Measurements from ENCODE around the gene PLXND1.

The PLXND1 gene

GRCh38 chr3:129531699-129532098 lies 74.8 kb downstream of the PLXND1 start:
- Histone ChIP-seq H3K4me1 (ENCODE audit: insufficient read depth, low read length) (no peaks in the 10 kb centered on the region), H3K79me2 (ENCODE audit: insufficient read depth, low read length) (no peaks in the 10 kb centered on the region), H3K27ac (ENCODE audit: low read length) (no peak overlapping the region), H3K9ac (ENCODE audit: low read depth, low read length) (no peak overlapping the region), H2AFZ (ENCODE audit: low read depth, low read length) (no peak overlapping the region), H3K4me3 (ENCODE audit: low read depth in 1 of 2, low read length in 2 of 2) (no peak overlapping the region), H3K27me3 (ENCODE audit: insufficient read depth, low read length, poor library complexity) (no peaks in the 10 kb centered on the region), H3K4me2 (ENCODE audit: insufficient read depth, low read length) (no peak overlapping the region), H3K9me3 (ENCODE audit: insufficient read depth, low read length, severe bottlenecking) (no peaks in the 10 kb centered on the region), H4K20me1 (ENCODE audit: insufficient read depth, low read length) (no peaks in the 10 kb centered on the region), H3K36me3 (ENCODE audit: insufficient read depth, low read length) (no peaks in the 10 kb centered on the region)
- TF ChIP-seq EZH2 (IDR thresholded peaks at IDR 0.05; ENCODE audit: borderline replicate concordance, low read depth, low read length, severe bottlenecking) (no peak), CTCF (IDR thresholded peaks at IDR 0.05; ENCODE audit: borderline replicate concordance, extremely low read depth, low read length, poor library complexity, severe bottlenecking) (no peak)
- ATAC-seq (ENCODE audit: insufficient read depth, low read depth) (no peak), DNase-seq (no peak)

- Histone ChIP-seq H3K4me2 (ENCODE audit: insufficient read depth, low read length) (no peak overlapping the region), H2AFZ (ENCODE audit: low read depth, low read length) (no peak overlapping the region), H3K36me3 (ENCODE audit: insufficient read depth, low read length) (no peaks in the 10 kb centered on the region), H3K4me3 (ENCODE audit: low read depth in 1 of 2, low read length in 2 of 2) (no peak overlapping the region), H3K27ac (ENCODE audit: low read length) (no peak overlapping the region), H3K4me1 (ENCODE audit: insufficient read depth, low read length) (no peaks in the 10 kb centered on the region), H3K9me3 (ENCODE audit: insufficient read depth, low read length, severe bottlenecking) (no peaks in the 10 kb centered on the region), H3K27me3 (ENCODE audit: insufficient read depth, low read length, poor library complexity) (no peaks in the 10 kb centered on the region), H3K9ac (ENCODE audit: low read depth, low read length) (no peak overlapping the region), H4K20me1 (ENCODE audit: insufficient read depth, low read length) (no peaks in the 10 kb centered on the region), H3K79me2 (ENCODE audit: insufficient read depth, low read length) (no peaks in the 10 kb centered on the region)
- DNase-seq: no peak
- ATAC-seq (ENCODE audit: insufficient read depth, low read depth): no peak
- TF ChIP-seq CTCF (IDR thresholded peaks at IDR 0.05; ENCODE audit: borderline replicate concordance, extremely low read depth, low read length, poor library complexity, severe bottlenecking) (no peak), EZH2 (IDR thresholded peaks at IDR 0.05; ENCODE audit: borderline replicate concordance, low read depth, low read length, severe bottlenecking) (no peak)
Measured at GRCh38 chr3:129530821-129531220, 75.7 kb downstream of the PLXND1 start.

- H3K4me3 ChIP-seq (ENCODE audit: low read depth in 1 of 2, low read length in 2 of 2): no peak overlapping the region
- H3K36me3 ChIP-seq (ENCODE audit: insufficient read depth, low read length): no peaks in the 10 kb centered on the region
- H3K4me1 ChIP-seq (ENCODE audit: insufficient read depth, low read length): no peaks in the 10 kb centered on the region
- no peaks in the 10 kb centered on the region for H4K20me1 ChIP-seq (ENCODE audit: insufficient read depth, low read length)
- H3K9me3 ChIP-seq (ENCODE audit: insufficient read depth, low read length, severe bottlenecking): no peaks in the 10 kb centered on the region
- ATAC-seq (ENCODE audit: insufficient read depth, low read depth): no peak
- H3K9ac ChIP-seq (ENCODE audit: low read depth, low read length): no peak overlapping the region
- no peak overlapping the region for H2AFZ ChIP-seq (ENCODE audit: low read depth, low read length)
- DNase-seq: no peak
- TF ChIP-seq CTCF (IDR thresholded peaks at IDR 0.05; ENCODE audit: borderline replicate concordance, extremely low read depth, low read length, poor library complexity, severe bottlenecking) (no peak), EZH2 (IDR thresholded peaks at IDR 0.05; ENCODE audit: borderline replicate concordance, low read depth, low read length, severe bottlenecking) (no peak)
- no peak overlapping the region for H3K27ac ChIP-seq (ENCODE audit: low read length)
- H3K27me3 ChIP-seq (ENCODE audit: insufficient read depth, low read length, poor library complexity): no peaks in the 10 kb centered on the region
- H3K79me2 ChIP-seq (ENCODE audit: insufficient read depth, low read length): no peaks in the 10 kb centered on the region
- no peak overlapping the region for H3K4me2 ChIP-seq (ENCODE audit: insufficient read depth, low read length)
Measured at GRCh38 chr3:129530251-129530791, 76.2 kb downstream of the PLXND1 start.
